Measurements from ENCODE around the gene MFN2. TPM values are rescaled to one million over a fixed set of nuclear protein-coding genes. Genes with fewer than 3 reads are reported as not detected.

MFN2 gene
- total and polyA plus RNA-seq, 9 of the 15 experiments (the other 6 are each of a cell fraction or from before 2014, with no cell fraction given) = 10.5 to 158 (median 87.1) TPM

GRCh38 chr1:12031039-12031980, 51.1 kb downstream of the MFN2 start (continued):
- TF ChIP-seq TOE1 (IDR thresholded peaks at IDR 0.05; ENCODE audit: borderline replicate concordance) = no peak
- TF ChIP-seq TOE1 (CRISPR knock-in tag; IDR thresholded peaks at IDR 0.05; ENCODE audit: borderline replicate concordance, low read depth) = 0 out of 2 replicates have a peak, but pooled peaks have one; percentile 55
- peak; percentile 67; the same call in 1 of the 2 replicates for TF ChIP-seq XRCC5 (IDR thresholded peaks at IDR 0.05; ENCODE audit: low read depth, low read length)
- TF ChIP-seq STAG1 (CRISPR knock-in tag; IDR thresholded peaks at IDR 0.05; ENCODE audit: borderline replicate concordance) = peak; percentile 24; the same call in 1 of the 2 replicates
- no peak for TF ChIP-seq E2F8 (IDR thresholded peaks at IDR 0.05; ENCODE audit: low read depth, partially characterized antibody)
- TF ChIP-seq, protein P1, sequence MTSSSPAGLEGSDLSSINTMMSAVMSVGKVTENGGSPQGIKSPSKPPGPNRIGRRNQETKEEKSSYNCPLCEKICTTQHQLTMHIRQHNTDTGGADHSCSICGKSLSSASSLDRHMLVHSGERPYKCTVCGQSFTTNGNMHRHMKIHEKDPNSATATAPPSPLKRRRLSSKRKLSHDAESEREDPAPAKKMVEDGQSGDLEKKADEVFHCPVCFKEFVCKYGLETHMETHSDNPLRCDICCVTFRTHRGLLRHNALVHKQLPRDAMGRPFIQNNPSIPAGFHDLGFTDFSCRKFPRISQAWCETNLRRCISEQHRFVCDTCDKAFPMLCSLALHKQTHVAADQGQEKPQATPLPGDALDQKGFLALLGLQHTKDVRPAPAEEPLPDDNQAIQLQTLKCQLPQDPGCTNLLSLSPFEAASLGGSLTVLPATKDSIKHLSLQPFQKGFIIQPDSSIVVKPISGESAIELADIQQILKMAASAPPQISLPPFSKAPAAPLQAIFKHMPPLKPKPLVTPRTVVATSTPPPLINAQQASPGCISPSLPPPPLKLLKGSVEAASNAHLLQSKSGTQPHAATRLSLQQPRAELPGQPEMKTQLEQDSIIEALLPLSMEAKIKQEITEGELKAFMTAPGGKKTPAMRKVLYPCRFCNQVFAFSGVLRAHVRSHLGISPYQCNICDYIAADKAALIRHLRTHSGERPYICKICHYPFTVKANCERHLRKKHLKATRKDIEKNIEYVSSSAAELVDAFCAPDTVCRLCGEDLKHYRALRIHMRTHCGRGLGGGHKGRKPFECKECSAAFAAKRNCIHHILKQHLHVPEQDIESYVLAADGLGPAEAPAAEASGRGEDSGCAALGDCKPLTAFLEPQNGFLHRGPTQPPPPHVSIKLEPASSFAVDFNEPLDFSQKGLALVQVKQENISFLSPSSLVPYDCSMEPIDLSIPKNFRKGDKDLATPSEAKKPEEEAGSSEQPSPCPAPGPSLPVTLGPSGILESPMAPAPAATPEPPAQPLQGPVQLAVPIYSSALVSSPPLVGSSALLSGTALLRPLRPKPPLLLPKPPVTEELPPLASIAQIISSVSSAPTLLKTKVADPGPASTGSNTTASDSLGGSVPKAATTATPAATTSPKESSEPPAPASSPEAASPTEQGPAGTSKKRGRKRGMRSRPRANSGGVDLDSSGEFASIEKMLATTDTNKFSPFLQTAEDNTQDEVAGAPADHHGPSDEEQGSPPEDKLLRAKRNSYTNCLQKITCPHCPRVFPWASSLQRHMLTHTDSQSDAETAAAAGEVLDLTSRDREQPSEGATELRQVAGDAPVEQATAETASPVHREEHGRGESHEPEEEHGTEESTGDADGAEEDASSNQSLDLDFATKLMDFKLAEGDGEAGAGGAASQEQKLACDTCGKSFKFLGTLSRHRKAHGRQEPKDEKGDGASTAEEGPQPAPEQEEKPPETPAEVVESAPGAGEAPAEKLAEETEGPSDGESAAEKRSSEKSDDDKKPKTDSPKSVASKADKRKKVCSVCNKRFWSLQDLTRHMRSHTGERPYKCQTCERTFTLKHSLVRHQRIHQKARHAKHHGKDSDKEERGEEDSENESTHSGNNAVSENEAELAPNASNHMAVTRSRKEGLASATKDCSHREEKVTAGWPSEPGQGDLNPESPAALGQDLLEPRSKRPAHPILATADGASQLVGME (CRISPR knock-in tag; IDR thresholded peaks at IDR 0.05) = no peak
- TF ChIP-seq, protein P2, sequence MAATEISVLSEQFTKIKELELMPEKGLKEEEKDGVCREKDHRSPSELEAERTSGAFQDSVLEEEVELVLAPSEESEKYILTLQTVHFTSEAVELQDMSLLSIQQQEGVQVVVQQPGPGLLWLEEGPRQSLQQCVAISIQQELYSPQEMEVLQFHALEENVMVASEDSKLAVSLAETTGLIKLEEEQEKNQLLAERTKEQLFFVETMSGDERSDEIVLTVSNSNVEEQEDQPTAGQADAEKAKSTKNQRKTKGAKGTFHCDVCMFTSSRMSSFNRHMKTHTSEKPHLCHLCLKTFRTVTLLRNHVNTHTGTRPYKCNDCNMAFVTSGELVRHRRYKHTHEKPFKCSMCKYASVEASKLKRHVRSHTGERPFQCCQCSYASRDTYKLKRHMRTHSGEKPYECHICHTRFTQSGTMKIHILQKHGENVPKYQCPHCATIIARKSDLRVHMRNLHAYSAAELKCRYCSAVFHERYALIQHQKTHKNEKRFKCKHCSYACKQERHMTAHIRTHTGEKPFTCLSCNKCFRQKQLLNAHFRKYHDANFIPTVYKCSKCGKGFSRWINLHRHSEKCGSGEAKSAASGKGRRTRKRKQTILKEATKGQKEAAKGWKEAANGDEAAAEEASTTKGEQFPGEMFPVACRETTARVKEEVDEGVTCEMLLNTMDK (IDR thresholded peaks at IDR 0.05; ENCODE audit: borderline replicate concordance, insufficient read depth, low read depth, low read length, poor library complexity, severe bottlenecking) = peak; percentile 53
